ENCODE data around the gene TRAF3IP1.

GRCh38 chr2:238446371-238446770 lies 126.1 kb downstream of the TRAF3IP1 start:
- no peak for TF ChIP-seq CTCF (IDR thresholded peaks at IDR 0.05)
- TF ChIP-seq POLR2A (IDR thresholded peaks at IDR 0.05): no peak
